KMS-11 (cell line): ENCODE results near the gene GDF9.

Experiments used
- H2AFZ ChIP-seq: fragments of 200-600 bp; sonication (generic); 2 replicates; pipeline ENCODE4 v1.6.1; 2016; ENCODE audit warnings: antibody characterized with exemption, mixed run types, low read depth
- H3K27ac ChIP-seq: fragments of 200-600 bp; sonication (generic); 2 replicates; pipeline ENCODE4 v1.6.1; 2016; ENCODE audit warnings: mild to moderate bottlenecking, mixed run types
- H3K27me3 ChIP-seq: fragments of 200-600 bp; sonication (generic); 2 replicates; pipeline ENCODE4 v1.6.1; 2017; ENCODE audit warnings: mild to moderate bottlenecking, low read depth, mixed run types, moderate library complexity; ENCODE audit not compliant: insufficient read depth
- H3K36me3 ChIP-seq: fragments of 200-600 bp; sonication (generic); 2 replicates; pipeline ENCODE4 v1.6.1; 2017; ENCODE audit warnings: mild to moderate bottlenecking, mixed run types; ENCODE audit not compliant: insufficient read depth
- H3K4me1 ChIP-seq: fragments of 200-600 bp; sonication (generic); 2 replicates; pipeline ENCODE4 v1.6.1; 2016; ENCODE audit warnings: mild to moderate bottlenecking, low read depth, mixed run types; ENCODE audit not compliant: poor library complexity, severe bottlenecking
- H3K4me2 ChIP-seq: fragments of 200-600 bp; sonication (generic); 2 replicates; pipeline ENCODE4 v1.7.0; 2016; ENCODE audit warnings: mild to moderate bottlenecking, mixed run types
- H3K4me3 ChIP-seq: fragments of 200-600 bp; sonication (generic); IDR thresholded peaks from 2 replicates; pipeline ENCODE4 v1.6.1; 2017; ENCODE audit warnings: low read depth, low read length, mixed read lengths; ENCODE audit not compliant: insufficient read depth
- H3K79me2 ChIP-seq: fragments of 200-600 bp; sonication (generic); 2 replicates; pipeline ENCODE4 v1.6.1; 2016; ENCODE audit warnings: low read depth, mixed run types; ENCODE audit not compliant: insufficient read depth
- H3K9ac ChIP-seq: fragments of 200-600 bp; sonication (generic); 2 replicates; pipeline ENCODE4 v1.6.1; 2016; ENCODE audit warnings: mild to moderate bottlenecking, mixed run types
- H4K20me1 ChIP-seq: fragments of 200-600 bp; sonication (generic); 2 replicates; pipeline ENCODE4 v1.6.1; 2016; ENCODE audit warnings: mild to moderate bottlenecking, mixed run types; ENCODE audit not compliant: insufficient read depth
- CTCF ChIP-seq: fragments of 200-600 bp; sonication (generic); conservative IDR thresholded peaks from 2 replicates; pipeline ENCODE4 v1.6.1; 2017; ENCODE audit warnings: low read depth, mild to moderate bottlenecking, antibody characterized with exemption, low read length, moderate library complexity, mixed read lengths

GDF9 gene

GRCh38 chr5:132828846-132829494, 37.3 kb downstream of the GDF9 start:
- no peak overlapping the region for H3K9ac ChIP-seq
- no peak overlapping the region for H3K4me3 ChIP-seq
- H2AFZ ChIP-seq: no peak overlapping the region
- no peak for TF ChIP-seq CTCF
- H3K36me3 ChIP-seq: no peaks in the 10 kb centered on the region
- no peak overlapping the region; the same call in 1 of the 2 replicates for H3K4me2 ChIP-seq
- no peaks in the 10 kb centered on the region for H3K27me3 ChIP-seq
- no peaks in the 10 kb centered on the region for H4K20me1 ChIP-seq
- peaks cover 8% of the 10 kb centered on the region for H3K4me1 ChIP-seq
- H3K27ac ChIP-seq: no peak overlapping the region
- no peaks in the 10 kb centered on the region for H3K79me2 ChIP-seq

- Histone ChIP-seq H3K4me2 (no peak overlapping the region), H2AFZ (no peak overlapping the region), H3K79me2 (no peaks in the 10 kb centered on the region), H4K20me1 (no peaks in the 10 kb centered on the region), H3K4me1 (peaks cover 8% of the 10 kb centered on the region), H3K9ac (no peak overlapping the region), H3K4me3 (no peak overlapping the region), H3K36me3 (no peaks in the 10 kb centered on the region), H3K27me3 (no peaks in the 10 kb centered on the region), H3K27ac (no peak overlapping the region)
- no peak for TF ChIP-seq CTCF
Measured at GRCh38 chr5:132827943-132828673, 38.2 kb downstream of the GDF9 start.

- no peak overlapping the region for H2AFZ ChIP-seq
- TF ChIP-seq CTCF: no peak
- H4K20me1 ChIP-seq: no peaks in the 10 kb centered on the region
- no peak overlapping the region for H3K9ac ChIP-seq
- H3K27me3 ChIP-seq: no peaks in the 10 kb centered on the region
- peaks cover 8% of the 10 kb centered on the region for H3K4me1 ChIP-seq
- no peaks in the 10 kb centered on the region for H3K36me3 ChIP-seq
- H3K4me3 ChIP-seq: no peak overlapping the region
- no peak overlapping the region for H3K4me2 ChIP-seq
- H3K79me2 ChIP-seq: no peaks in the 10 kb centered on the region
- no peak overlapping the region for H3K27ac ChIP-seq
Measured at GRCh38 chr5:132826424-132827082, 39.7 kb downstream of the GDF9 start.

- no peak overlapping the region for H3K4me2 ChIP-seq
- H3K9ac ChIP-seq: no peak overlapping the region
- TF ChIP-seq CTCF: no peak
- H3K4me3 ChIP-seq: no peak overlapping the region
- H3K27ac ChIP-seq: no peak overlapping the region
- H3K27me3 ChIP-seq: no peaks in the 10 kb centered on the region
- no peaks in the 10 kb centered on the region for H4K20me1 ChIP-seq
- H3K4me1 ChIP-seq: peaks cover 7% of the 10 kb centered on the region
- no peak overlapping the region for H2AFZ ChIP-seq
- no peaks in the 10 kb centered on the region for H3K79me2 ChIP-seq
- H3K36me3 ChIP-seq: no peaks in the 10 kb centered on the region
Measured at GRCh38 chr5:132825834-132826391, 40.4 kb downstream of the GDF9 start.
